Endothelial cell of hepatic sinusoid (primary cell): Measurements from ENCODE around the gene JAKMIP1.

Experiments
- in situ Hi-C: cut with HindIII; loops from 2 replicates; pipeline ENCODE4 v1.10.0; 2017; ENCODE audit warnings: low sequenced_read_pairs

JAKMIP1 gene

GRCh38 chr4:6122496-6122895 lies 77.9 kb downstream of the JAKMIP1 start:
- in situ Hi-C loops, result no loop called here

- in situ Hi-C loops, result no loop called here
These were observed 78.4 kb downstream of the JAKMIP1 start for GRCh38 chr4:6121941-6122340.

- in situ Hi-C loops, result no loop called here
These were observed 79.0 kb downstream of the JAKMIP1 start for GRCh38 chr4:6121276-6121850.

GRCh38 chr4:6120361-6120760 lies 80.0 kb downstream of the JAKMIP1 start:
- in situ Hi-C loops, result no loop called here

- in situ Hi-C loops, result no loop called here
These were observed 80.8 kb downstream of the JAKMIP1 start for GRCh38 chr4:6119507-6120020.

- in situ Hi-C loops, result no loop called here
These were observed 82.1 kb downstream of the JAKMIP1 start for GRCh38 chr4:6118201-6118600.

- in situ Hi-C loops, result no loop called here
These were observed 83.6 kb downstream of the JAKMIP1 start for GRCh38 chr4:6116696-6117285.

GRCh38 chr4:6115746-6116586 lies 84.4 kb downstream of the JAKMIP1 start:
- in situ Hi-C loops, result no loop called here

- in situ Hi-C loops, result no loop called here
These were observed 85.0 kb downstream of the JAKMIP1 start for GRCh38 chr4:6115342-6115741.

GRCh38 chr4:6114601-6115000 lies 85.7 kb downstream of the JAKMIP1 start:
- in situ Hi-C loops, result no loop called here

GRCh38 chr4:6114181-6114580 lies 86.2 kb downstream of the JAKMIP1 start:
- in situ Hi-C loops, result no loop called here

GRCh38 chr4:6113641-6114040 lies 86.7 kb downstream of the JAKMIP1 start:
- in situ Hi-C loops, result no loop called here

GRCh38 chr4:6112606-6113290 lies 87.6 kb downstream of the JAKMIP1 start:
- in situ Hi-C loops, result no loop called here

GRCh38 chr4:6111354-6111960 lies 88.9 kb downstream of the JAKMIP1 start:
- in situ Hi-C loops, result no loop called here

- in situ Hi-C loops, result no loop called here
These were observed 89.5 kb downstream of the JAKMIP1 start for GRCh38 chr4:6110681-6111353.

- in situ Hi-C loops, result no loop called here
These were observed 90.3 kb downstream of the JAKMIP1 start for GRCh38 chr4:6109842-6110560.

- in situ Hi-C loops, result no loop called here
These were observed 92.5 kb downstream of the JAKMIP1 start for GRCh38 chr4:6107886-6108285.

- in situ Hi-C loops, result no loop called here
These were observed 93.1 kb downstream of the JAKMIP1 start for GRCh38 chr4:6107114-6107791.

- in situ Hi-C loops, result no loop called here
These were observed 94.2 kb downstream of the JAKMIP1 start for GRCh38 chr4:6106156-6106555.
